Left ventricle myocardium inferior (tissue), 1 donor: ENCODE measurements around the gene ZNF581. TPM values are rescaled to one million over a fixed set of nuclear protein-coding genes. Genes with fewer than 3 reads are reported as not detected.

Source experiments
- DNase-seq: peaks from one replicate; pipeline ENCODE4 v3.0.0-alpha.2; 2020
- H3K27ac ChIP-seq: fragments of 200-600 bp; replicated peaks from 2 replicates; pipeline ENCODE4 v1.8.0; 2021
- H3K27me3 ChIP-seq: fragments of 200-600 bp; 2 replicates; pipeline ENCODE4 v1.8.0; 2021; ENCODE audit warnings: low read depth
- H3K36me3 ChIP-seq: fragments of 200-600 bp; 2 replicates; pipeline ENCODE4 v1.8.0; 2021
- H3K4me1 ChIP-seq: fragments of 200-600 bp; 2 replicates; pipeline ENCODE4 v1.8.0; 2021
- H3K4me3 ChIP-seq: fragments of 200-600 bp; 2 replicates; pipeline ENCODE4 v1.8.0; 2021; ENCODE audit warnings: mild to moderate bottlenecking, moderate library complexity
- H3K9me3 ChIP-seq: fragments of 200-600 bp; replicated peaks from 2 replicates; pipeline ENCODE4 v1.8.0; 2021
- intact Hi-C: fragments of 100-400 bp; cut with micrococcal nuclease; formaldehyde crosslinking; loops from one replicate; pipeline ENCODE4 v1.11.0; 2022
- total RNA-seq: library from RNA; stranded (reverse); fragmentation: NEBNext Ultra II Directional; extraction: Animal tissue kit (Norgen Biotek cat#: 25700); gene quantifications from one replicate; pipeline ENCODE4 v1.2.1, GENCODE V29; 2021
- TF ChIP-seq, protein P1 (sequence below): fragments of 200-600 bp; IDR thresholded peaks from 2 replicates; pipeline ENCODE4 v1.8.0; 2021; ENCODE audit warnings: antibody characterized with exemption, mild to moderate bottlenecking, borderline replicate concordance
- donor health status: DM: no; HTN: yes; CAD: no; lungs with severe emphysema.

The ZNF581 gene
- total RNA-seq, 1 donor from 2014 or later: 7.1 TPM

DNA sequence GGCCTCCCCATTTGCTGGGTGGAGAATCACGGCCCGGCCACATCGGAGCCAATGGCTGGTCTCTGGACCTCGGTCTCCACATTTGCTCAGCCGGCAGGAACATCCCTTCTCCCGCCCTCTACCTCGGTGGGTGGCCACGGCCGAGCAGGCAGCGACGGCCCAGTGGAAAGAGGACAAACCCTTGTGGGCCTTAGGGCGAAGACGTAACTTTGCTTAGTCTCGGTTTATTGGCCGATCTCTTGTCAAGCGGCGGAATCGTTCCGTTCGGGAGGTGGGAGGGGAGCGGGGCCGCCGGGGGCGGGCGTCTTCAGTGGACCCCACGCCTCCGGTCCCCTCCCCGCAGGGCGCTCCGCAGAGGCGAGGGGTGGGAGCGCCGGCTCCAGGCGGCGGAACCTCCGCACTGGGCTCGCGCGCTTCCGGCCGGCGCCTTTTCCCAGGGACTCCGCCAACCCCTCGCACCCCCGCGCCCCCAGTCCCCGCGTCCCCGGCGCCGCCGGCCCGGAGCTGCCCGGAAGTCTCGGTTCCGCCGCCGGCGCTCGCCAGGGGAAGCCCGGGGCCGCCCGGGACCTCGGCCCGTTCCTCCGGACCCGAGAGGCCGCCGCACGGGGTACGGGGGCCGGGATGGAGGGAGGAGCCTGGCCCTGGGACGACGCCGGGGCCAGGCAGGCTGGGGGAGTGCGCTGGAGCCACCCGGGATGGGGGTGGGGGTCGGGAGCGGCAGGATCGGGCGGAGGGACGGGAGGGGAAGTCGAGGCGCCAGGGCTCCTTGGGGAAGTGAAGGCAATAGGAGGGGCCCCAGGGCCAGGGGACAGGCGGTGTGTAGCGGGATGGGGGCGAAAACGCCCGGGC is 2.6 kb upstream of the ZNF581 start, which contains the start of gene ZNF580:
Gene ZNF580 (plus strand): TSS at position 426 of the 849 bp plus-strand sequence. CDS start 1,507 bp downstream, outside the sequence.
- intact Hi-C loops: no loop called here
- Histone ChIP-seq H3K4me1 (peaks cover 90% of the 10 kb centered on the region), H3K27me3 (no peaks in the 10 kb centered on the region), H3K4me3 (peak within 1 kb of the TSS; percentile 93), H3K27ac (peak within 1 kb of the TSS; percentile 95), H3K36me3 (peaks cover 10% of the 10 kb centered on the region), H3K9me3 (no peaks in the 10 kb centered on the region)
- peak; percentile 71 for DNase-seq
- TF ChIP-seq, protein P1, sequence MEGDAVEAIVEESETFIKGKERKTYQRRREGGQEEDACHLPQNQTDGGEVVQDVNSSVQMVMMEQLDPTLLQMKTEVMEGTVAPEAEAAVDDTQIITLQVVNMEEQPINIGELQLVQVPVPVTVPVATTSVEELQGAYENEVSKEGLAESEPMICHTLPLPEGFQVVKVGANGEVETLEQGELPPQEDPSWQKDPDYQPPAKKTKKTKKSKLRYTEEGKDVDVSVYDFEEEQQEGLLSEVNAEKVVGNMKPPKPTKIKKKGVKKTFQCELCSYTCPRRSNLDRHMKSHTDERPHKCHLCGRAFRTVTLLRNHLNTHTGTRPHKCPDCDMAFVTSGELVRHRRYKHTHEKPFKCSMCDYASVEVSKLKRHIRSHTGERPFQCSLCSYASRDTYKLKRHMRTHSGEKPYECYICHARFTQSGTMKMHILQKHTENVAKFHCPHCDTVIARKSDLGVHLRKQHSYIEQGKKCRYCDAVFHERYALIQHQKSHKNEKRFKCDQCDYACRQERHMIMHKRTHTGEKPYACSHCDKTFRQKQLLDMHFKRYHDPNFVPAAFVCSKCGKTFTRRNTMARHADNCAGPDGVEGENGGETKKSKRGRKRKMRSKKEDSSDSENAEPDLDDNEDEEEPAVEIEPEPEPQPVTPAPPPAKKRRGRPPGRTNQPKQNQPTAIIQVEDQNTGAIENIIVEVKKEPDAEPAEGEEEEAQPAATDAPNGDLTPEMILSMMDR: no peak

DNA sequence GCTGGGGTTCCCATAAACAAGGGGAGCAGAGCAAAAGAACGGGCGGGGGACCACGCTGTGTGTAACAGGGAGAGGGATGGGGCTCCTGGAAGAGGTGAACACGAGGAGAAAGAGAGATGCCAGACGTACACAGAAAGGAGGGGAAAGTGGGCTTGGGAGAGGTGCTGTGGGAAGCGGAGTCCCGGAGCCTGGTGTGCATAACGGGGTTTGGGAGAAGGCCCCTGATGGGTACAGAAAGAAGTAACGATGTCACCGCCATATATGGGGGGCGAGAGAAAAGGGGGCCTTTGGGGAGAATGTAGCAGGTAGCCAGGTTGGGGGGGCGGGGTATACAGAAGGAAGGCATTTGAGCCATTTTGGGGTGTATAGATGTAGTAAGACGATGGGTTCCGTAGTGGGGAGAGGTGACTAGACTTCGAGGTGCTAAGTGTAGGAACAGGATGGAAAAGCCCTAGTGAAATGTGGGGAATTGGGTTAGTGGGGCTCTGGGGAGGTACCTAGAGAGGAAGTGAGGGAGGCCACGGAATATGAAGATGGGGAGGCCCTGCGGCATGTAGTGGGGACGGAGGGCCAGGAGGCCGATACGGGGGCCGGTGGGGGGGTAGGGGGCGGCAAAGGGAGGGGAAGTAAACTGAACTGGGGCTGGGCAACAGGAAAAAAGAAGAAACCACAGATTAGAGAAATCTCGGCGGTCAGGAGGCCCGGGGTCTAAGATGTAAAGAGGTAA is 1.9 kb upstream of the ZNF581 start:
- peaks cover 83% of the 10 kb centered on the region for H3K4me1 ChIP-seq

DNA sequence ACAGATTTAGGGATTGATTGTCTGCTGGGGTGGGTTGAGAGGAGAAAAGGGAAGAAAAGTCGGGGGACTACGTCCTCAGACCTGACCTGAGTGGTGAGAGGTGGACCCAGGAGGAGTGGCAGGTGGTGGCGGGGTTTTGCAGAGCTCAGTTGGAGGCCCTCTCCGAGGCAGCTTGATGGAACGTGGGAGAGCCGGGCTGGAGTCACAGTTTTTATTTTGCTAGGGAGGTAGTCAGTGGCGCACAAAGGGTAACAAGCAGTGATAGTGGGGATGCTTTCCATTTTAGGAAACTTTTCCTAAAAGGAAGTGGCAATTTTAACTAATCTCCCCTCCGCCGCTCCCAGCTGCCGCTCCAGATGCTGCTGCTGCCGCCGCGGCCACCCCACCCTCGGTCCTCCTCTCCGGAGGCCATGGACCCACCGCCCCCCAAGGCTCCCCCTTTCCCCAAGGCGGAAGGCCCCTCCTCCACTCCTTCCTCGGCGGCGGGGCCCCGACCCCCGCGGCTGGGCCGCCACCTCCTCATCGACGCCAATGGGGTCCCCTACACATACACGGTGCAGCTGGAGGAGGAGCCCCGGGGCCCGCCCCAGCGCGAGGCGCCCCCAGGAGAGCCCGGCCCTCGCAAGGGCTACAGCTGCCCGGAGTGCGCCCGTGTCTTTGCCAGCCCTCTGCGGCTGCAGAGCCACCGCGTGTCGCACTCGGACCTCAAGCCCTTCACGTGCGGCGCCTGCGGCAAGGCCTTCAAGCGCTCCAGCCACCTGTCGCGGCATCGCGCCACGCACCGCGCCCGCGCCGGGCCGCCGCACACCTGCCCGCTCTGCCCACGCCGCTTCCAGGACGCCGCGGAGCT is 1.1 kb upstream of the ZNF581 start:
- DNase-seq: no peak
- peaks cover 83% of the 10 kb centered on the region for H3K4me1 ChIP-seq
- intact Hi-C loops: no loop called here

More for the DNA sequence above, 1.9 kb upstream of the ZNF581 start:
- no peak for DNase-seq
- H3K4me3 ChIP-seq: peak overlapping the region; percentile 93
- H3K27ac ChIP-seq: peak overlapping the region; percentile 95
- intact Hi-C loops: no loop called here
- no peaks in the 10 kb centered on the region for H3K27me3 ChIP-seq
- TF ChIP-seq, protein P1: no peak
- H3K9me3 ChIP-seq: no peaks in the 10 kb centered on the region
- H3K36me3 ChIP-seq: peaks cover 10% of the 10 kb centered on the region

DNA sequence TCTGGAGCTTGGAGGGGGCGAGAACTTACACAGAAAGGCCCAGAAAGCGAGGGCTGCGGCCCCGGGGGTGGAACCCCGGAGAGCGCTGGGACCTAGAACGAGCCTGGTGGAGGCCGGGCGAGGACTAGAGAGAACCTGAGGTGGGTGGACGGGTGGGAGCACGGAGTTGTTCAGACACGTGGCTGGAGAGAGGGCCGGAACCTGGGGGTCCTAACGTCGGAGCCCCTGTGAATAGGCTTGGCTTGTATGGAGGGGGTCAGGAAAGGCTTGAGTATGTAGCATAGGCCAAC is 383 bp downstream of the ZNF581 start:
- Histone ChIP-seq H3K9me3 (no peaks in the 10 kb centered on the region), H3K27me3 (no peaks in the 10 kb centered on the region), H3K4me3 (peak overlapping the region; percentile 93), H3K27ac (peak overlapping the region; percentile 95), H3K4me1 (peaks cover 85% of the 10 kb centered on the region), H3K36me3 (peaks cover 10% of the 10 kb centered on the region)
- TF ChIP-seq, protein P1: no peak
- no peak for DNase-seq
- intact Hi-C loops: no loop called here

More for the DNA sequence above, 1.1 kb upstream of the ZNF581 start:
- TF ChIP-seq, protein P1: no peak
- H3K9me3 ChIP-seq: no peaks in the 10 kb centered on the region
- H3K36me3 ChIP-seq: peaks cover 10% of the 10 kb centered on the region
- peak overlapping the region; percentile 93 for H3K4me3 ChIP-seq
- H3K27ac ChIP-seq: peak overlapping the region; percentile 95
- no peaks in the 10 kb centered on the region for H3K27me3 ChIP-seq
